ENCODE data around the gene GPR137B. TPM values are rescaled to one million over a fixed set of nuclear protein-coding genes. Genes with fewer than 3 reads are reported as not detected.

The GPR137B gene
- total and polyA plus RNA-seq, 2 of the 4 experiments (the other 2 are of a cell fraction), result 4.5 to 12.3 TPM

GRCh38 chr1:236253119-236253518 lies 110.8 kb downstream of the GPR137B start:
- WGBS, 2 experiments (ENCODE audit: extremely low coverage in 2 of 2, insufficient read length in 1 of 2), result no CpG with 5 or more reads among the region's 1 CpG

More at GRCh38 chr1:236253119-236253518, 110.8 kb downstream of the GPR137B start:
- no peak overlapping the region for H3K23ac ChIP-seq (ENCODE audit: low read depth, low read length)
- no peaks in the 10 kb centered on the region for H3K79me1 ChIP-seq (ENCODE audit: low read depth in 1 of 2, low read length in 2 of 2)
- H2AFZ ChIP-seq (replicated peaks; ENCODE audit: low read length, poor library complexity), result no peak overlapping the region
- in situ Hi-C loops (cut with MboI; ENCODE audit: low sequenced_read_pairs) (no loop called here), intact Hi-C loops (cut with micrococcal nuclease) (no loop called here), dilution Hi-C loops (cut with HindIII; ENCODE audit: low sequenced_read_pairs, unreplicated experiment) (no loop called here)
- no peaks in the 10 kb centered on the region for H3K9me1 ChIP-seq (ENCODE audit: insufficient read depth, low read length)
- no peaks in the 10 kb centered on the region for H4K20me1 ChIP-seq (ENCODE audit: insufficient read depth, low read length)
- BruUV-seq (replicated peaks), result no TSS peak
- no peak overlapping the region for H2BK20ac ChIP-seq (ENCODE audit: low read depth, low read length)
- ATAC-seq (ENCODE audit: low read depth) (no peak), DNase-seq (no peak)
- no peak overlapping the region for H3K9ac ChIP-seq (ENCODE audit: low read depth, low read length)
- no peak overlapping the region for H4K91ac ChIP-seq (ENCODE audit: insufficient read depth, low read depth, low read length)
- no peak overlapping the region for H2BK120ac ChIP-seq (ENCODE audit: low read depth, low read length)
- no peak overlapping the region for H3K14ac ChIP-seq (replicated peaks; ENCODE audit: low read depth, low read length)
- no peak overlapping the region for H3K4me3 ChIP-seq (ENCODE audit: insufficient read depth, low read depth, low read length)
- H3K27me3 ChIP-seq (ENCODE audit: control insufficient read depth, insufficient read depth, low read length), result no peaks in the 10 kb centered on the region
- no peak overlapping the region for H3K4ac ChIP-seq (ENCODE audit: low read depth, low read length)
- no peak overlapping the region for H2BK15ac ChIP-seq (ENCODE audit: low read depth, low read length)
- H3K56ac ChIP-seq (ENCODE audit: extremely low read depth, insufficient read depth, low read length), result no peak overlapping the region
- no peak overlapping the region for H3K18ac ChIP-seq (ENCODE audit: low read depth, low read length)
- no peak overlapping the region for H2AK9ac ChIP-seq (replicated peaks; ENCODE audit: low read depth, low read length, poor library complexity)
- TF ChIP-seq RCOR1 (IDR thresholded peaks at IDR 0.05; ENCODE audit: insufficient replicate concordance, low read length) (no peak), BHLHE40 (IDR thresholded peaks at IDR 0.05; ENCODE audit: low read depth, low read length) (no peak), CHD1 (IDR thresholded peaks at IDR 0.05; ENCODE audit: low read depth, low read length) (no peak), SMC3 (IDR thresholded peaks at IDR 0.05; ENCODE audit: low read depth, low read length) (no peak), MAFK (IDR thresholded peaks at IDR 0.05; ENCODE audit: low read depth, low read length) (peak; percentile 91), MAZ (IDR thresholded peaks at IDR 0.05; ENCODE audit: borderline replicate concordance, low read depth, low read length) (no peak)
- TF ChIP-seq, protein P1, sequence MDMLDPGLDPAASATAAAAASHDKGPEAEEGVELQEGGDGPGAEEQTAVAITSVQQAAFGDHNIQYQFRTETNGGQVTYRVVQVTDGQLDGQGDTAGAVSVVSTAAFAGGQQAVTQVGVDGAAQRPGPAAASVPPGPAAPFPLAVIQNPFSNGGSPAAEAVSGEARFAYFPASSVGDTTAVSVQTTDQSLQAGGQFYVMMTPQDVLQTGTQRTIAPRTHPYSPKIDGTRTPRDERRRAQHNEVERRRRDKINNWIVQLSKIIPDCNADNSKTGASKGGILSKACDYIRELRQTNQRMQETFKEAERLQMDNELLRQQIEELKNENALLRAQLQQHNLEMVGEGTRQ (IDR thresholded peaks at IDR 0.05; ENCODE audit: low read depth, low read length), result no peak
- CTCF ChIA-PET, result no interaction called here
- H4K8ac ChIP-seq (ENCODE audit: low read depth in 2 of 2, low read length in 2 of 2), result no peak overlapping the region
- H3K4me2 ChIP-seq (ENCODE audit: low read depth, low read length), result no peak overlapping the region
- POLR2A ChIA-PET (ENCODE audit: unreplicated experiment), result no interaction called here
- H4K5ac ChIP-seq (ENCODE audit: low read depth, low read length), result no peak overlapping the region
- no peak overlapping the region for H2BK5ac ChIP-seq (ENCODE audit: low read depth, low read length, poor library complexity, severe bottlenecking)
- no peak overlapping the region for H3K27ac ChIP-seq (ENCODE audit: insufficient read depth, low read length)
- no peaks in the 10 kb centered on the region for H3K4me1 ChIP-seq (ENCODE audit: control insufficient read depth, insufficient read depth, low read length)
- no peaks in the 10 kb centered on the region for H3K9me3 ChIP-seq (ENCODE audit: control insufficient read depth, insufficient read depth, low read length)
- no peaks in the 10 kb centered on the region for H3K36me3 ChIP-seq (ENCODE audit: control insufficient read depth, insufficient read depth, low read length)
- no peak overlapping the region for H2AK5ac ChIP-seq (ENCODE audit: low read depth, low read length)
